HG02840 (cell line): ENCODE measurements around the gene NCAPD3.

Source experiments
- ATAC-seq: cut with Tn5 transposase; IDR thresholded peaks from one replicate; pipeline ENCODE4 v1.9.1; 2021; ENCODE audit warnings: mild to moderate bottlenecking, moderate library complexity, moderate number of reproducible peaks; ENCODE audit not compliant: unreplicated experiment, low FRiP score

NCAPD3 gene

GRCh38 chr11:134252346-134253187 is 28.8 kb upstream of the NCAPD3 start:
- ATAC-seq: peak; percentile 36

DNA sequence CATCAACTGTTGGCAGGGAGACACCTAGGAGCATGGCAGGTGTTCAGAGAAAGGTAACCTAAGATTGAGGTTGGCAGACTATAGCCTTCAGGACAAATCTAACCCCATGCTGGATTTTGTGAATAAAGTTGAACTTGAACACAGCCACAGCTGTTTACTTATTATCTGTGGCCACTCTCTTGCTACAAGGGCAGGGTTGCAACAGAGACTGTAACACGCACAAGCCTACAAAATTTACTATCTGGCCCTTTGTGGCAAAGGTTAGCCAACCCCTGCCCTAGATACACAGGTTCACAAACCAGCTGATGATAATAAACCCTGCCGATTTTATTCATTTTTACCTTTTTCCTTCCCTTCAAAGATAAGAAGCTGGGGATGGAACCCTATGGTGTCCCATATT is 26.9 kb upstream of the NCAPD3 start:
- ATAC-seq: no peak

DNA sequence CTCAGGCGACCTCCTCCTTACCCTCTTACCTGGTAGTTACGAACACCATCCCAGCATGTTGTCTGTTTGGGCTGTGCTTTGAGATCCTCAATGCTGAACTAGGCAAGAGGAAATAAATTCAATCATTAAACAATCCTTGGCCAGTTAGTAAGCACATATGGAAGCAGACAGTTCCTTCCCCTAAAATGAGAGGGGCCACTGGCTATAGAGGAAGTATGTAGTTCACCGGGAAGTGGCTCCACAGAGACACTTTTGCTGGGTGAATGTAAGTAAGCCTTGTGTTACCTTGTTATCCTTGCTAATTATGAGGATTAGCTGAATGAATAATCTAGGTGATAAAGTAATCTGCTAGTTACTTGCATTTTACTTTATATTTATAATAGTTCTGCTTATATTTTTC is 26.5 kb upstream of the NCAPD3 start:
- no peak for ATAC-seq

DNA sequence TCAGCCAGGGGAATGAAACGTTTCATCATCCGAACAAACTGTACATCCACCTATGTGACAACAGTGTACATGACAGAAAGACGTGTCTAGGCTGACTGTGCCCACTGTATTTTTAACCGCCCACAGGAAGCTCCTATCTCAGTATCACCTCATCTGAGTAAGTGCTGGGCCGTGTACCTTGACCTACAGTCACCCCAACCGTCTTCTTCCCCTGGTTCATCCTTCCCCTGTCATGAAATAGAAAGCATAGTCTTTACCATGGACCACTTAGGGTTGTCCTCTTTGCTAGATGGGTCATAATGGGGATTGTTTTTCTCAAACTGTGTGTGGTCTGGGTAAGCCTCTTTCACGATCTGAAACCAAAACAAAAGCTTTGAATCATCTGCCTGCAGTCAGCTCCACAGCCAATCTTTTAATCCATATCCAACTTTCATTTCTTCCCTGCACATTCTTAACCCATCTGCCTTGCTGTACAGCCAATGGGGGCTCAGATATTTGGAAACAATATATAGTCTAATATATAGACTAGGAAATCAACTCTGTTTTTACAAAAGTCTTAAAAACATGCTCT is 25.2 kb upstream of the NCAPD3 start:
- no peak for ATAC-seq

DNA sequence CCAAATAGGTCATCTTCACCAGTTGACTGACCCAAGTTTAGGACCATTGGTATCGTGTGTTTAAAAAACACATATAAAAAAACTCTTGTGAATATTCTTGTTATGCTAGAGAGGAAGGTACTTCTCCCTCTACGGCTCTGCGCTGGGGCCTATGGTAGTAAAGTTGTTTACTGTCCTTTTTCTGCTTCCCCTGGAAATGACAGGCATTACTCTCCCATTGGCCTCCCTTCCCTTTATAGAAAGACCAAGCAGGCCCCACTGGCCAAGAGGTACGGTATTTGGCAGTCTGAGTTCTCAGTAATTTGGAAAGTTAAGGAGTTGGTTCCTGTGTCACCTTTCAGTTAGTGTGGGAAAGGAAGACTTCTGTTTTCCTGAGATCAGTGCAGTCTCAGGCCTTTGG is 22.9 kb upstream of the NCAPD3 start:
- ATAC-seq: no peak

- no peak for ATAC-seq
Measured at GRCh38 chr11:134246100-134246499, 22.3 kb upstream of the NCAPD3 start.

DNA sequence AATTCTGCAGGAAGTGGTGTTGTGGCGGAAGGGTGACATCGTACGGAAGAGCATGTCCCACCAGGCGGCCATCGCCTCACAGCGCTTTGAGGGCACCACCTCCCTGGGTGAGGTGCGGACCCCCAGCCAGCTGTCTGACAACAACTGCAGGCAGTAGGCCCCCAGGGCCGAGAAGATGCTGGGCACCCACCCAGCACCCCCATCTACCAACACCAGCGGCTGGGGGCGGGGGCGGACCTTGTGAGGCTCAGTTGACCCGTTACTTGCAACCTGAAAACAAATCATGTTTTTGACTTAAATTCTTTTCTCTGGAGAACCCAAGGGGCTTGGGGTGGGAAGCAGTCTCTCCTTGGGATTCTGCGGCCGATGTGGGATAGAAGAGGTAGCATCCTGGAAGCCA is 21.7 kb upstream of the NCAPD3 start:
- no peak for ATAC-seq

DNA sequence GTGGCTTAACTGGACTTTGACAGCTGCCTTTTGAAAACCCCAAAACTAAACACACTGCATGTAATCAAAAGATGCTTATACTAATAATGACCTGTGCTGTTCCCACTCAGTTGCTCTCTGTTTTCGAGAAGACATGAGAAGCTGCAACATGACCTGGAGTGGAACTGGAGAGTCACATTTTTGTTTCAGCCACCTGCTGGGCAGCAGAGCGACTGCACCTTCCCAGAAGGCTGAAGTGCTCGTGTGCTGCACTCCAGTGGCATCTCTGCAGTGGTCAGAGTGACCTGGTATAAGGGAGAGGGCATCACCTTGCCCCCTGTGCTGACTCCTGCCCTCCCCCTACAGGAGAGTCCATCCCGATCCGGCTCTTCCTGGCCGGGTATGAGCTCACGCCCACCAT is 20.8 kb upstream of the NCAPD3 start:
- ATAC-seq: peak; percentile 72

DNA sequence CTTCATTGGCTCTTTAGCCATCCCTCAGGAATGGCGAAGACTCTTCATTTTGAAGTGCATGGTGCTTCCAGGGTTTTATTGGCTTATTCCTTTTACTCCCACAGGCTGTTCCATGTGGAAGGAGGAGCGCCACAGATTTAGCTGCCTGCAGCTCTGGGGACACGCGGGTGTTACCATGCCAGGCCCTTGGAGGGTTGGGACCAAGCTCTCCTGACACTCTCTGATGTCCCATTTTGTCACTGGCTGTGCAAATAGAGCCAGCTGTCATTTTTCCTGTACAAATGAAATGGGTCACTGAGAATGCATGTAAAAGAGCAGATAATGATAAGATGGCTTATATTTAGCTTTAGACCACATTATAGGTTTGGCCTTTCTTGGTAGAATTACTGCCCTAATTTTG is 20.1 kb upstream of the NCAPD3 start:
- no peak for ATAC-seq

GRCh38 chr11:134242376-134242775 is 18.6 kb upstream of the NCAPD3 start:
- ATAC-seq: no peak

- ATAC-seq: no peak
Measured at GRCh38 chr11:134240592-134240991, 16.8 kb upstream of the NCAPD3 start.

DNA sequence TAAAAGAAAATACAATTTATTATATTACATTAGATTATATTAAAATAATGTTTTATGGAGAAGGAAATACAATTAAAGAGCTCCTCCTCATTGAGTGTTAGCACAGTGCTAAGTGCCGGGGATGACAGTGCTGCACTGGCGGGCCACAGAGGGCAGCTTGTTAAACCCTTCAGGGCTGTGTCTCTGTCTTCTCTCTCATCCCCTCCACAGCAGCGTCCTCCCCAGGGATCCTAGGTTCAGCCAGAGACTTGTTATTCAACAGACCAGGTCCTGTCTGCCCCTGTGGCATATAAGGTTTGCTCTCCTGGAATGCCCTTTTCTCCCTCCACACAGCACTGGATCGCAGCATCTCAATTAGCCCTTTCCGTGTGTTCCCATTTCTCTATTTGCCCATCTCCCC is 15.2 kb upstream of the NCAPD3 start:
- ATAC-seq: no peak

- ATAC-seq: no peak
Measured at GRCh38 chr11:134237557-134237922, 13.8 kb upstream of the NCAPD3 start.

DNA sequence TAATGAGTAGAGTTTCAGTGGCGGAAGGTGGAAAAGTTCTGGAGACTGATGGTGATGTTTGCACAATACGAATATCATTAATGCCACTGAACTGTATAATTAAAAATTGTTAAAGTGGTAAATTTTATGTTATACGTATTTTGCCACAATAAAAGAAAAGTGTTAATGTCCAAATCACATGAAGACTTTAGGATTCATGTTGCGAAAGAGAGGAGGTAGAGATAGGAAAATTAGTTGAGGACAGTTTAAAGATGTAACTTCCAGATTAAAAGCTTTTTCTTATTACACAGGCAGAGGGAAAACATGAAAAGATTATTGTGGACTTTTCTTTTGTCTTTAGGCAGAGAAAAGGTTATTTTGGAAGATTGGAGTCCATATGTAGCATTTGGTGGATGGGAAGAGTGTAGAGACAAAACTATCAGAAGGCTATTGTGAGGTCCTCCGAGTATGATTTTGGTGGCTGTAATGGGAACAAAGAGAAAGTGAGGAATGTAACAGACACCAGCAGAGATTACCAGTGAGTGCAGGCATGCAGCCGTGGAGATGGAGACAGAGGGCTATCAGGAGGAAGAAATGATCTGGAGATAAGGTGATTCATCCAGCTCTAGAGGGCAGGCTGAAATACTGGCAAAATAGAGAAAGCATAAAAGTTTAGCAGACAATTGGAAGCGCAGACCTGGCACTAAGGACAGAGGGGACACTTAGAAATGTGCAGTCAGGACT is 13.2 kb upstream of the NCAPD3 start:
- no peak for ATAC-seq

GRCh38 chr11:134235399-134235798 is 11.6 kb upstream of the NCAPD3 start:
- no peak for ATAC-seq

DNA sequence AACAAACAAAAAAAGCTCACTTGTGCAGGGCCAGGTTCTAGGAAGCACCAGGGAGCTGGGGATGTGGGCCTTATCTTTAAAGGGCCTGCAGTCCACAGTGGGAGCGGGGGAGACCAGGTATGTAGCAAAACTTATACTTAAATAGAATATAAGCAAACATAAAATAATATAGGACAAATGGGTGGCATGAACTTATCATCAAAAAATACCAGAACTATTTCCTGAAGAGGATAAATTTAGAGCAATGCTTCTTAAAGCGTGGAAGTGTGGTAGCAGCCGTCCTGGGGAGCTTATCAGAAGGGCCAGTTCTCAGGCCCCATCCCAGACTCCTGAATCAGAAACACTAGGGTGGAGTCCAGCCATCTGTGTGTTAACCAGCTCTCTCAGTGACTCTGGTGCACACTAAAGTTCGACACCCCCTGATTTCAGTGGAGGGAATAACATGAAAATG is 10.0 kb upstream of the NCAPD3 start:
- ATAC-seq: no peak

GRCh38 chr11:134231958-134232659 is 8.3 kb upstream of the NCAPD3 start:
- ATAC-seq: no peak

GRCh38 chr11:134230339-134230738 is 6.6 kb upstream of the NCAPD3 start:
- no peak for ATAC-seq

GRCh38 chr11:134229126-134229790 is 5.5 kb upstream of the NCAPD3 start:
- ATAC-seq: no peak

- ATAC-seq: peak; percentile 46
Measured at GRCh38 chr11:134228625-134229024, 4.9 kb upstream of the NCAPD3 start.
